Osteocyte (in vitro differentiated cells): ENCODE results near the gene RASL11A. TPM values are rescaled to one million over a fixed set of nuclear protein-coding genes. Genes with fewer than 3 reads are reported as not detected.
A peak's percentile ranks its signal among the peaks of the same experiment; 100 is the strongest.
"Not testable (repeated sequence)": the region's sequence is repeated elsewhere in the genome, so short reads cannot be mapped to it uniquely, and the experiment has no call there.

ENCODE experiments used
- DNase-seq: peaks from one replicate; pipeline ENCODE4 v3.0.0; 2021; ENCODE audit warnings: mixed read lengths; ENCODE audit not compliant: unreplicated experiment; ENCODE audit errors: extremely low spot score
- H3K27ac Mint-ChIP-seq: one replicate; pipeline ENCODE4 v1.8.0; 2021; ENCODE audit warnings: mild to moderate bottlenecking, mixed read lengths; ENCODE audit not compliant: unreplicated experiment
- H3K27me3 Mint-ChIP-seq: one replicate; pipeline ENCODE4 v1.8.0; 2021; ENCODE audit warnings: mixed read lengths; ENCODE audit not compliant: unreplicated experiment
- H3K36me3 Mint-ChIP-seq: one replicate; pipeline ENCODE4 v1.8.0; 2021; ENCODE audit warnings: mixed read lengths; ENCODE audit not compliant: unreplicated experiment
- H3K4me1 Mint-ChIP-seq: one replicate; pipeline ENCODE4 v1.8.0; 2021; ENCODE audit warnings: mixed read lengths; ENCODE audit not compliant: unreplicated experiment
- H3K4me3 Mint-ChIP-seq: one replicate; pipeline ENCODE4 v1.8.0; 2021; ENCODE audit warnings: mild to moderate bottlenecking, moderate library complexity, mixed read lengths; ENCODE audit not compliant: unreplicated experiment
- H3K9me3 Mint-ChIP-seq: one replicate; pipeline ENCODE4 v1.8.0; 2021; ENCODE audit warnings: mixed read lengths; ENCODE audit not compliant: unreplicated experiment
- CTCF ChIP-seq: fragments of 200-600 bp; sonication (generic); IDR thresholded peaks from 2 replicates; pipeline ENCODE4 v1.5.0; 2021; ENCODE audit warnings: antibody characterized with exemption, mild to moderate bottlenecking, moderate library complexity
- long read RNA-seq: library from polyadenylated mRNA; unstranded; transcript quantifications from one replicate; pipeline ENCODE4 v2.0.0, GENCODE V29; 2021
- total RNA-seq: library from RNA; stranded (reverse); gene quantifications from 2 replicates; pipeline ENCODE4 v1.2.1, GENCODE V29; 2021

Gene RASL11A
- total RNA-seq, result 4.6 and 5.3 TPM in 2 replicates
- long read RNA-seq, partial matches to known transcripts, result 0 of 1 reads
- long read RNA-seq, other reads (novel, unspliced or antisense), result 0 of 1 reads

- H3K4me1 Mint-ChIP-seq, result peaks cover 39% of the 10 kb centered on the region
- peak within 1 kb of the TSS; percentile 86 for H3K27ac Mint-ChIP-seq
- H3K9me3 Mint-ChIP-seq, result no peaks in the 10 kb centered on the region
Observed at GRCh38 chr13:27270594-27271520, at the start of gene RASL11A. Gene RASL11A, plus strand, starts transcription at chr13:27270830. Its CDS starts 115 bp downstream, at chr13:27270945.

GRCh38 chr13:27222100-27222499, 48.5 kb upstream of the RASL11A start:
- not testable (repeated sequence) for H3K27ac Mint-ChIP-seq, H3K4me3 Mint-ChIP-seq, H3K36me3 Mint-ChIP-seq, H3K4me1 Mint-ChIP-seq, DNase-seq
- peaks cover 48% of the 10 kb centered on the region for H3K27me3 Mint-ChIP-seq
- H3K9me3 Mint-ChIP-seq, result peaks cover 11% of the 10 kb centered on the region

More at GRCh38 chr13:27270594-27271520, at the start of gene RASL11A:
- peak; percentile 99 for TF ChIP-seq CTCF
- peak; percentile 93 for DNase-seq
- Mint-ChIP-seq H3K27me3 (peaks cover 5% of the 10 kb centered on the region), H3K4me3 (peak within 1 kb of the TSS; percentile 87), H3K36me3 (no peaks in the 10 kb centered on the region)

- Mint-ChIP-seq H3K36me3 (peaks cover 2% of the 10 kb centered on the region), H3K27me3 (peaks cover 55% of the 10 kb centered on the region), H3K4me3 (no peak overlapping the region), H3K27ac (no peak overlapping the region), H3K4me1 (no peaks in the 10 kb centered on the region), H3K9me3 (peaks cover 9% of the 10 kb centered on the region)
- TF ChIP-seq CTCF, result no peak
- DNase-seq, result no peak
Observed at GRCh38 chr13:27226991-27227390, 43.6 kb upstream of the RASL11A start.

- Mint-ChIP-seq H3K4me1 (no peaks in the 10 kb centered on the region), H3K4me3 (no peak overlapping the region), H3K36me3 (peaks cover 3% of the 10 kb centered on the region), H3K27ac (no peak overlapping the region), H3K27me3 (peaks cover 53% of the 10 kb centered on the region), H3K9me3 (peaks cover 20% of the 10 kb centered on the region)
- DNase-seq, result no peak
- TF ChIP-seq CTCF, result no peak
Observed at GRCh38 chr13:27228131-27228530, 42.5 kb upstream of the RASL11A start.

- Mint-ChIP-seq H3K4me3 (no peak overlapping the region), H3K9me3 (peaks cover 20% of the 10 kb centered on the region), H3K27me3 (peaks cover 49% of the 10 kb centered on the region), H3K36me3 (peaks cover 3% of the 10 kb centered on the region), H3K4me1 (no peaks in the 10 kb centered on the region), H3K27ac (no peak overlapping the region)
- DNase-seq, result no peak
- no peak for TF ChIP-seq CTCF
Observed at GRCh38 chr13:27229642-27230041, 41.0 kb upstream of the RASL11A start.
